K562 (cell line): ENCODE data around the gene RNF217. TPM values are rescaled to one million over a fixed set of nuclear protein-coding genes. Genes with fewer than 3 reads are reported as not detected.

Experiments used
- ESRRA ChIP-seq: fragments of 450-650 bp; IDR thresholded peaks from 2 replicates; pipeline ENCODE4 v1.6.1; 2014; ENCODE audit warnings: low read depth, mild to moderate bottlenecking, moderate library complexity, borderline replicate concordance
- ETV1 ChIP-seq: fragments of 450-650 bp; conservative IDR thresholded peaks from 2 replicates; pipeline ENCODE4 v1.6.1; 2016; ENCODE audit warnings: missing genetic modification characterization, control low read depth, low read depth, missing compliant biosample characterization
- HDAC8 ChIP-seq: fragments of 450-650 bp; IDR thresholded peaks from 2 replicates; pipeline ENCODE4 v1.6.1; 2016; ENCODE audit warnings: mild to moderate bottlenecking, missing genetic modification characterization, moderate library complexity, missing compliant biosample characterization
- POLR2AphosphoS2 ChIP-seq: IDR thresholded peaks from 2 replicates; pipeline ENCODE4 v1.6.1; 2012; ENCODE audit warnings: low read length, improper control_type of control experiment
- SREBF2 ChIP-seq: sonication (generic); formaldehyde crosslinking; IDR thresholded peaks from 2 replicates; pipeline ENCODE4 v1.4.0; 2020; ENCODE audit warnings: mild to moderate bottlenecking, missing genetic modification reagents
- ZNF175 ChIP-seq: fragments of 200-800 bp; sonication (Bioruptor generic); IDR thresholded peaks from 2 replicates; pipeline ENCODE4 v1.6.1; 2016; ENCODE audit warnings: low read depth, mild to moderate bottlenecking, missing genetic modification characterization, missing compliant biosample characterization
- ZNF311 ChIP-seq: fragments of 250-450 bp; sonication (Bioruptor Pico); IDR thresholded peaks from 2 replicates; pipeline ENCODE4 v1.4.0; 2020; ENCODE audit warnings: mild to moderate bottlenecking, moderate library complexity
- polyA plus RNA-seq, 8 experiments: library from polyadenylated mRNA; depleted of rRNA in 4 of 8; stranded (reverse) in 5 of 8; unstranded in 3 of 8; fragments of >200 nt; fragmentation: Nextera tagmentation in 2 of 8; fragmentation: Illumina TruSeq in 1 of 8; extraction: Ambion mirVana in 2 of 8; extraction: Trizol in 1 of 8; gene quantifications; 2 replicates each; pipeline versions ENCODE4 v1.2.1 to v1.2.3, GENCODE V29; 2011 to 2014; ENCODE audit warnings: inconsistent platforms in 1 of 8, missing spikeins in 1 of 8
- total RNA-seq, 7 experiments: library from RNA; depleted of rRNA in 6 of 7; stranded (reverse); fragments of >200 nt in 6 of 7; fragmentation: Illumina TruSeq in 2 of 7; extraction: Trizol in 2 of 7; gene quantifications; 2 replicates each; pipeline versions ENCODE4 v1.2.1 to v1.2.3, GENCODE V29; 2011 to 2021; ENCODE audit warnings: low replicate concordance in 1 of 7
- TF ChIP-seq, protein P1 (sequence below): fragments of 450-650 bp; formaldehyde crosslinking; IDR thresholded peaks from 2 replicates; pipeline ENCODE4 v1.4.0; 2020; ENCODE audit warnings: mild to moderate bottlenecking, mixed read lengths
- TF ChIP-seq, protein P2 (sequence below): fragments of 450-650 bp; IDR thresholded peaks from 2 replicates; pipeline ENCODE4 v1.6.1; 2016

The RNF217 gene
- total and polyA plus RNA-seq, 9 of the 15 experiments (the other 6 are each of a cell fraction or from before 2014, with no cell fraction given): 2.9 to 25.6 (median 12.0) TPM

DNA sequence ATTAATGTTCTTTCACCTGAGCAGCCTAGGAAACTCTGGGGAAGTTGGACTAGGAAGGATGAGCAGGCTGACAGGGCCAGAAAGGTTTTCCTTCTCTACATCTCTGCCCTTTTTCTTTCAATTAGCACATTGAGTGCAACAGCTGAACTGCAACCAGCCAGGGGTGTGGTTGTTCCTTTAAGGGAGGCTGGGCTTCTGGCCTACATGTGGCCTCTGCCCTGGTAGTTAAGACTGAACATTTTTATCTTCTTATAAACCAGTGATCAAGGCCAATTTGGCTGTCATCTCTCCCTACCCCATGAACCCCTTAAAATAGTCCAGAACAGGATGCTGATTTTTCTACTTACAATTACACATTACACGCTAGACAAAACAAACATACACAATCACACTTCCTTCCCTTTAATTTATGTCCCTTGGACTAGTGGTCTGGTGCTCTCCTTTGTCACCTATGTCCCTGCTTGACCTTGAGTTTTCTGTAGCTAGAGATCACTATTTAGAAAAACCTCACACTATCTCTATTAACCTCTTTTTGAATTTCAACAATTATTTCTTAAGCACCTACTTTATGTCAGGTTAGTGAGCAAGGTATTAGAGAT lies 60.3 kb downstream of the RNF217 start (continued):
- TF ChIP-seq, protein P1, sequence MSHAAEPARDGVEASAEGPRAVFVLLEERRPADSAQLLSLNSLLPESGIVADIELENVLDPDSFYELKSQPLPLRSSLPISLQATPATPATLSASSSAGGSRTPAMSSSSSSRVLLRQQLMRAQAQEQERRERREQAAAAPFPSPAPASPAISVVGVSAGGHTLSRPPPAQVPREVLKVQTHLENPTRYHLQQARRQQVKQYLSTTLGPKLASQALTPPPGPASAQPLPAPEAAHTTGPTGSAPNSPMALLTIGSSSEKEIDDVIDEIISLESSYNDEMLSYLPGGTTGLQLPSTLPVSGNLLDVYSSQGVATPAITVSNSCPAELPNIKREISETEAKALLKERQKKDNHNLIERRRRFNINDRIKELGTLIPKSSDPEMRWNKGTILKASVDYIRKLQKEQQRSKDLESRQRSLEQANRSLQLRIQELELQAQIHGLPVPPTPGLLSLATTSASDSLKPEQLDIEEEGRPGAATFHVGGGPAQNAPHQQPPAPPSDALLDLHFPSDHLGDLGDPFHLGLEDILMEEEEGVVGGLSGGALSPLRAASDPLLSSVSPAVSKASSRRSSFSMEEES (CRISPR knock-in tag): no peak
- TF ChIP-seq ZNF175 (CRISPR knock-in tag): no peak
- no peak for TF ChIP-seq ETV1 (tag)
- no peak for TF ChIP-seq HDAC8
- TF ChIP-seq ESRRA: peak; percentile 73
- TF ChIP-seq POLR2AphosphoS2: no peak
- no peak for TF ChIP-seq ZNF311 (CRISPR knock-in tag)
- TF ChIP-seq, protein P2, sequence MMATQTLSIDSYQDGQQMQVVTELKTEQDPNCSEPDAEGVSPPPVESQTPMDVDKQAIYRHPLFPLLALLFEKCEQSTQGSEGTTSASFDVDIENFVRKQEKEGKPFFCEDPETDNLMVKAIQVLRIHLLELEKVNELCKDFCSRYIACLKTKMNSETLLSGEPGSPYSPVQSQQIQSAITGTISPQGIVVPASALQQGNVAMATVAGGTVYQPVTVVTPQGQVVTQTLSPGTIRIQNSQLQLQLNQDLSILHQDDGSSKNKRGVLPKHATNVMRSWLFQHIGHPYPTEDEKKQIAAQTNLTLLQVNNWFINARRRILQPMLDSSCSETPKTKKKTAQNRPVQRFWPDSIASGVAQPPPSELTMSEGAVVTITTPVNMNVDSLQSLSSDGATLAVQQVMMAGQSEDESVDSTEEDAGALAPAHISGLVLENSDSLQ: 0 out of 2 replicates have a peak, but pooled peaks have one; percentile 18
- no peak for TF ChIP-seq SREBF2 (CRISPR knock-in tag)
